ENCODE measurements around the gene PRDM15. TPM values are rescaled to one million over a fixed set of nuclear protein-coding genes. Genes with fewer than 3 reads are reported as not detected.

The PRDM15 gene
- total RNA-seq, 1 donor from 2014 or later = 2.9 TPM

GRCh38 chr21:41839387-41840000 lies 39.6 kb downstream of the PRDM15 start:
- TF ChIP-seq CTCF (IDR thresholded peaks at IDR 0.05; ENCODE audit: borderline replicate concordance) = no peak
- H3K4me1 ChIP-seq = no peaks in the 10 kb centered on the region
- DNase-seq = no peak
- H3K36me3 ChIP-seq = peaks cover 62% of the 10 kb centered on the region
- intact Hi-C loops (cut with micrococcal nuclease) = no loop called here
- no peak overlapping the region for H3K27ac ChIP-seq (replicated peaks)
- H3K4me3 ChIP-seq = no peak overlapping the region
- no peaks in the 10 kb centered on the region for H3K27me3 ChIP-seq (ENCODE audit: low read depth)
- peaks cover 15% of the 10 kb centered on the region for H3K9me3 ChIP-seq (replicated peaks)

- DNase-seq = no peak
- no peak overlapping the region for H3K4me3 ChIP-seq
- H3K27ac ChIP-seq (replicated peaks) = no peak overlapping the region
- peaks cover 77% of the 10 kb centered on the region for H3K36me3 ChIP-seq
- no peaks in the 10 kb centered on the region for H3K27me3 ChIP-seq (ENCODE audit: low read depth)
- TF ChIP-seq CTCF (IDR thresholded peaks at IDR 0.05; ENCODE audit: borderline replicate concordance) = no peak
- no peaks in the 10 kb centered on the region for H3K4me1 ChIP-seq
- intact Hi-C loops (cut with micrococcal nuclease) = no loop called here
- H3K9me3 ChIP-seq (replicated peaks) = peaks cover 15% of the 10 kb centered on the region
Measured at GRCh38 chr21:41837756-41838297, 41.3 kb downstream of the PRDM15 start.

GRCh38 chr21:41836166-41837015 lies 42.8 kb downstream of the PRDM15 start:
- peaks cover 75% of the 10 kb centered on the region for H3K36me3 ChIP-seq

GRCh38 chr21:41835711-41836154 lies 43.4 kb downstream of the PRDM15 start:
- no peak for TF ChIP-seq CTCF (IDR thresholded peaks at IDR 0.05; ENCODE audit: borderline replicate concordance)
- intact Hi-C loops (cut with micrococcal nuclease) = no loop called here
- DNase-seq = no peak

More at GRCh38 chr21:41836166-41837015, 42.8 kb downstream of the PRDM15 start:
- intact Hi-C loops (cut with micrococcal nuclease) = no loop called here
- no peak overlapping the region for H3K4me3 ChIP-seq
- DNase-seq = no peak
- H3K27me3 ChIP-seq (ENCODE audit: low read depth) = no peaks in the 10 kb centered on the region
- no peak overlapping the region for H3K27ac ChIP-seq (replicated peaks)
- H3K4me1 ChIP-seq = no peaks in the 10 kb centered on the region
- peaks cover 10% of the 10 kb centered on the region for H3K9me3 ChIP-seq (replicated peaks)
- no peak for TF ChIP-seq CTCF (IDR thresholded peaks at IDR 0.05; ENCODE audit: borderline replicate concordance)

GRCh38 chr21:41834926-41835663 lies 44.0 kb downstream of the PRDM15 start:
- intact Hi-C loops (cut with micrococcal nuclease) = no loop called here
- peaks cover 67% of the 10 kb centered on the region for H3K36me3 ChIP-seq

More at GRCh38 chr21:41835711-41836154, 43.4 kb downstream of the PRDM15 start:
- Histone ChIP-seq H3K4me1 (no peaks in the 10 kb centered on the region), H3K27me3 (ENCODE audit: low read depth) (no peaks in the 10 kb centered on the region), H3K27ac (replicated peaks) (no peak overlapping the region), H3K4me3 (no peak overlapping the region), H3K9me3 (replicated peaks) (peaks cover 4% of the 10 kb centered on the region), H3K36me3 (peaks cover 69% of the 10 kb centered on the region)

More at GRCh38 chr21:41834926-41835663, 44.0 kb downstream of the PRDM15 start:
- Histone ChIP-seq H3K27ac (replicated peaks) (no peak overlapping the region), H3K4me3 (no peak overlapping the region), H3K27me3 (ENCODE audit: low read depth) (no peaks in the 10 kb centered on the region), H3K4me1 (no peaks in the 10 kb centered on the region), H3K9me3 (replicated peaks) (no peaks in the 10 kb centered on the region)
- no peak for TF ChIP-seq CTCF (IDR thresholded peaks at IDR 0.05; ENCODE audit: borderline replicate concordance)
- DNase-seq = no peak
